HG03354 (cell line): ENCODE measurements around the gene KLHL21.

ENCODE experiments used
- ATAC-seq: cut with Tn5 transposase; IDR thresholded peaks from one replicate; pipeline ENCODE4 v1.9.1; 2021; ENCODE audit warnings: mild to moderate bottlenecking; ENCODE audit not compliant: unreplicated experiment, poor library complexity, severe bottlenecking

The KLHL21 gene

DNA sequence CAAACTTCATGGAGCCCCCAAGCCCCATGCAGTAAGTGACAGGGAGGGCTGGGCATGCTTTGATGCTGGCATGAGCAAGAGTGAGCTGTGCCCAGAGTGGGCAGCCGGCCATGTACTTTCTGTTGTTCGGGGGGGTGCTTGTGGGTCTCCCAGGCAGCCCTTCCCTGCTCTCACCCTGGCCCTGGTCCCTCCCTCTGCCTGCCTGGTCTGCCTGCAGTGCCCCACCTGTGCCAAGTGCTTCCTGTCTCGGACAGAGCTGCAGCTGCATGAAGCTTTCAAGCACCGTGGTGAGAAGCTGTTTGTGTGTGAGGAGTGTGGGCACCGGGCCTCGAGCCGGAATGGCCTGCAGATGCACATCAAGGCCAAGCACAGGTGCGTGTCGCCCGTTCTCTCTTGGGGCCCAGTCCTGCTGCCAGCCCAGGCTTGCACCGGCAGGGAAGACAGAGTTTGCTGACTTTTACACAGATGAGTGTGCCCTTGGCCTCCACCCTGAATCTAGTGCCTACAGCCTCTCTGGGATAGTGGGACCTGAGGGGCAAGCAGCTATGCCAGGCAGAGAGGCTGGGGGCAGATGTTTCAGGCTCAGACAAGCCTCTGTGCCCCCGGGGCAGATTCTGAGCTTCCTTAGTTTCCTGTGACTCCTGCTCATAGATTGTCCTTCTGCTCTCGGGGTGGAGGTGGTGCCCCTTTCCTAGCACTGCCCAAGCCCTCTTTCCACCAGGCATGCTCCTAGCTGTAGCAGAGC is 15.2 kb downstream of the KLHL21 start:
- no peak for ATAC-seq

DNA sequence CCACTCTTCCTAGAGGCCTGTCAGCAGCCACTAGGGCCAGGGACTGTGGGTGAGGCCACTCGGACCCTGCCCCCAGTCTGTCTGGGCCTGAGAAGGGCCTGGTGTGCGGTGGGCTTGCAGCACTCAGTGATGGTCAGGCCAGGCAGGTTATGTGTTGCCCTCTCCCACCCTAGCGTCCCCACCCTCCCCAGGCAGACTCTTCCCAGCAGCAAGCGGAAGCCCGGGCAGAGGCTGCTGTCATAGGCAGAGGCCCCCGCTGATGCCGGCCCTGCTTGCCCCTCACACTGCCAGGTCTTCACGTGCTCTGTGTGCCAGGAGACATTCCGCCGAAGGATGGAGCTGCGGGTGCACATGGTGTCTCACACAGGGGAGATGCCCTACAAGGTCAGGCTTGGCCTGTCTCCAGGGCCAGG is 16.3 kb downstream of the KLHL21 start:
- ATAC-seq: no peak

DNA sequence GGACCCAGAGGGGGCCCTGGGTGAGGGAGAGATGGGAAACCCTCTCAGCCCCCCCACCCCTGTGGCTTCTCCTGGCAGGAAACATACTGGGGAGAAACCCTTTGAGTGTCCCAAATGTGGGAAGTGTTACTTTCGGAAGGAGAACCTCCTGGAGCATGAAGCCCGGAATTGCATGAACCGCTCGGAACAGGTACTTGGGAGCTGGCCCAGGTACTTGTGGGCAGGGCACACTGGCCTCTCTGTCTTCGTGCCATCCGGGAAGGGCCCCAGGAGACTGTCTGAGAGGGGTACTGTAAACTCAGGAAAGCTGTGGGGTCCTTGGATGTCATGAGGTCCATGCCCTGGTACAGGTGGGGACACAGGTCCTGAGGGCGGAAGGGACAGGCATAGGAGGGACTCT is 16.8 kb downstream of the KLHL21 start:
- ATAC-seq: no peak

DNA sequence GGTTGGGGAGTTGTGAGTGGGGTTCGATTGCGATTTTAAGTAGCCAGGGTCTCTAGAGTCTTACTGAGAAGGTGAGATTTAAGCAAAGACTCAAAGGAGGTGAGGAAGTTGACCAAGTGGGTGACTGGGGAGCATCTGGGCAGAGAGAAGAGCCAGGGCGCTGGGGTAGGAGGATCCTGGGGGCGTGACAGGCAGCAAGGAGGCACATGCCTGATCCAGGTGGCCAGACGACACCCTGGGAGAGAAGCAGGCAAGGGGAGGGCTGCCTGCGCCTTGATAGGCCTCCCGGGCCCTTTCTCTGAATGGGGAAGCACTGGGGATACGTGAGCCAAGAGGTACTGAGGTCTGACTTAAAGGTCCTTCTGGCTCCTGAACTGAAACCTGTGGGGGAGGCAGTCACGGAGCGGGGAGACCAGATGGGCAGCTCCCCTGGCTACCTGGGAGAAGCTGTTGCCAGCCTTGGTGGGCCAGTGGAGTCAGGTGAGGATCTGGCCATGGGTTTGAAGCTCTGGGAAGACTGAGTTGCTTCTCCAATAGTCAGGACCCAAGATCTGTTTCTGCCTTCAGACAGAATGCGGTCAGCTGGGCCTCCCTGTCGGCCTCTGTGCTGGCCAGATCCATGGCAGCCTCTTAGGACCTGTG is 17.5 kb downstream of the KLHL21 start:
- no peak for ATAC-seq

DNA sequence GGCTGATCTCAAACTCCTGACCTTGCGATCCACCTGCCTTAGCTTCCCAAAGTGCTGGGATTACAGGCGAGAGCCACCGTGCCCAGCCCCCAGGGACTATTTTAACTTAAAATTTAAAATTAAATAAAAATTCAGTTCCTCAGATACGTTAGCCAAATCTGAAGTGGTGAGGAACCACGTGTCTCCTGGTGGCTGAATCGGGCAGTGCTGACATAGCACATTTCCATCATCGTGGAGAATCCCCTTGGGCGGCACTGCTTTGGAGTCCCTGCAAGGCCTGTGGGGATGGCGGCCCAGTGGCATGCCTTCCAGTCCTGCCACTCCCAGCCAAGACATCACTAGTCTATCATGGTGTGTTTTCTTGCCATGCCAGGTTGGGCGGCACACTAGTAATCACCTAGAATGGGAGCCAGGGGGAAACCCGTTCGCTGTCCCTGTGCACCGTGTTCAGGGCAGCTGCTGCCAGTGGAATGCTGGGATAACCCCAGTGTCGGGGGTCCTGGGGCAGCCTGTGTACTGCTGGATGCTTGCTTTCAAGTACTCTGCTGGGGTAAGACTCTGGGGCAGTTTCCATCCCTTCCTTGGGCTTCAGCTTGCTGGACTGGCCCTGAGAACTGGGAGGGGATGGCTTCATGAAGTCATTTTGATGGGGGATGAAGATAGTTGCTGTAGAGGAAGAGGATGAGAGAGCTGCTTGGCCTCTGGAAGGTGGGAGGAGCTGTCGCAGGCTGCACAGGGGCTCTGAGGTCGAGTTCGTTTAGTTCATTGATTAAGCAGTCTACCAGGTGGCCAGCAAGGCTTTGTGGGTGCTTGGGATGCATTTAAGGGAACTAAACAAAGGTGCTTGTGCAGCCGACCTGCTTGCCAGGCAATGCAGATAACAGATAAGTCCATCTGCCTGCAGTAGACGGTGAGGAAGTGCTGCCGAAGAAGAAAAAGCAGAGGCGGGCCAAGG is 18.3 kb downstream of the KLHL21 start:
- ATAC-seq: no peak

DNA sequence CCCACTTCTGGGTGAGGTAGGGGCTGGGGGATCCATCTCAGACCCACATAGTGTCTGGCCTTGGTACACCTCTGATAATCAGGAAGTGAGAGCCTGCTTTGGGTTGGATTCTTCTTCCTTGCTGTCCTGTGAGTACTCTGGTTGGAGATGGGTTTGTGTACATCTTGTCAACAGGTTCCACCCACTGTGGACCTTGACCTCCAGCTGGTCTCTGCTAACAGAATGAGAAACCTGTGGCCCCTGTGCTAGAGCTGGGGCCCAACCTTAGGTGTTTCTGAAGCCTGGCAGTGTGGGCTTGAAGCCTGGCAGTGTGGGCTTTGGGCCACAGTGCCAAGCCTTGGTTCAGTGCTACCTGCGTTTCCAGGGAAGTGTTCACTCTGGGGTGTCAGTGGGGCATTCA is 20.3 kb downstream of the KLHL21 start:
- ATAC-seq: no peak

DNA sequence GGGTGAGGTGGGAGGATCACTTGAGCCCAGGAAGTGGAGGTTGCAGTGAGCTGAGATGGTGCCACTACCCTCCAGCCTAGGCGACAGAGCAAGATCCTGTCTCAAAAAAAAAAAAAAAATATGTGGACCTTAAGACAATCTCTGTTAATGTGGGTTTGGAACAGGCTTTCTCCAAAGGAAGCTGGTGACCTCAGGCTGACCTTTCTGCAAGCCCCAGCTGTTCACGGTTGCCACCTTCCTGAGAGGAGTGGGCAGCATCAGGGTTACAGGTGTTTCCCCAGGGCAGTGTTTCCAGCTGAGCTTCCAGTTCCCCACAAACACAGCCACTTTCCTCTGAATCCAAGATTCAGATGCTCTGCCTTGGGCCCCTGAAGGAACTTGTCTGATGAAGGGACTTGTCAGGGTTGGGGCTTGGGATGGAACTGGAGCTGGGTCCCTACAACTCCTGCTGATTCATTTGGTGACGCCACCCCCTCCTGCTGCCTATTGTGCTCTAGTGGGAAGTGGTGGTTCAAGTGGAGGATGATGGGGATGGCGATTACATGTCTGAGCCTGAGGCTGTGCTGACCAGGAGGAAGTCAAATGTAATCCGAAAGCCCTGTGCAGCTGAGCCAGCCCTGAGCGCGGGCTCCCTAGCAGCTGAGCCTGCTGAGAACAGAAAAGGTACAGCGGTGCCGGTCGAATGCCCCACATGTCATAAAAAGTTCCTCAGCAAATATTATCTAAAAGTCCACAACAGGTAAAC is 20.9 kb downstream of the KLHL21 start:
- no peak for ATAC-seq

DNA sequence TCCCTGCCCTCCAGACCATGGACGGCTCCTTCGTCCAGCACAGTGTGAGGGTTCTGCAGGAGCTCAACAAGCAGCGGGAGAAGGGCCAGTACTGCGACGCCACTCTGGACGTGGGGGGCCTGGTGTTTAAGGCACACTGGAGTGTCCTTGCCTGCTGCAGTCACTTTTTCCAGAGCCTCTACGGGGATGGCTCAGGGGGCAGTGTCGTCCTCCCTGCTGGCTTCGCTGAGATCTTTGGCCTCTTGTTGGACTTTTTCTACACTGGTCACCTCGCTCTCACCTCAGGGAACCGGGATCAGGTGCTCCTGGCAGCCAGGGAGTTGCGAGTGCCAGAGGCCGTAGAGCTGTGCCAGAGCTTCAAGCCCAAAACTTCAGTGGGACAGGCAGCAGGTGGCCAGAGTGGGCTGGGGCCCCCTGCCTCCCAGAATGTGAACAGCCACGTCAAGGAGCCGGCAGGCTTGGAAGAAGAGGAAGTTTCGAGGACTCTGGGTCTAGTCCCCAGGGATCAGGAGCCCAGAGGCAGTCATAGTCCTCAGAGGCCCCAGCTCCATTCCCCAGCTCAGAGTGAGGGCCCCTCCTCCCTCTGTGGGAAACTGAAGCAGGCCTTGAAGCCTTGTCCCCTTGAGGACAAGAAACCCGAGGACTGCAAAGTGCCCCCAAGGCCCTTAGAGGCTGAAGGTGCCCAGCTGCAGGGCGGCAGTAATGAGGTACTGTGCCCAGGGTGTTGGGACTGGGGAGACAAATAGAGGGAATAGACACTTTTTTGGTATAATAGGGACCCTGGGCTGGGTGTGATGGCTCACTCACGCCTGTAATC is 21.9 kb downstream of the KLHL21 start:
- no peak for ATAC-seq

DNA sequence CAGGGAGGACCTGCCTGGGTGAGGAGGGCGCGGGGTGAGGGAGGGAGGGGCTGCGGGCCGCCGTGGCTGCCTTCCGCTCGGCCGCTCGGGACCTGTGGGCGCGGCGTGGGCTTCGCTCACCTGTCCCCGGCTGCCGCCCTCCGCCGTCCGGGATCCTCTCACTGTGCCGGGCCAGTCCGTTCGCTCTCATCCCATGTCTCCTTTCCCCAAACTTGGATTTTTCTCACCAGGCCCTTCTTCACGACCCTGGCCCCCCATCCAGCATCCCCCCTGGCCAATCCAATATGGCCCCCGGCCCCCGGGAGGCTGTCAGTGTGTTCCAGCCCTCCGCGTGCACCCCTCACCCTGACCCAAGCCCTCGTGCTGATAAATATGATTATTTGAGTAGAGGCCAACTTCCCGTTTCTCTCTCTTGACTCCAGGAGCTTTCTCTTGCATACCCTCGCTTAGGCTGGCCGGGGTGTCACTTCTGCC is 22.5 kb downstream of the KLHL21 start:
- peak; percentile 40 for ATAC-seq

DNA sequence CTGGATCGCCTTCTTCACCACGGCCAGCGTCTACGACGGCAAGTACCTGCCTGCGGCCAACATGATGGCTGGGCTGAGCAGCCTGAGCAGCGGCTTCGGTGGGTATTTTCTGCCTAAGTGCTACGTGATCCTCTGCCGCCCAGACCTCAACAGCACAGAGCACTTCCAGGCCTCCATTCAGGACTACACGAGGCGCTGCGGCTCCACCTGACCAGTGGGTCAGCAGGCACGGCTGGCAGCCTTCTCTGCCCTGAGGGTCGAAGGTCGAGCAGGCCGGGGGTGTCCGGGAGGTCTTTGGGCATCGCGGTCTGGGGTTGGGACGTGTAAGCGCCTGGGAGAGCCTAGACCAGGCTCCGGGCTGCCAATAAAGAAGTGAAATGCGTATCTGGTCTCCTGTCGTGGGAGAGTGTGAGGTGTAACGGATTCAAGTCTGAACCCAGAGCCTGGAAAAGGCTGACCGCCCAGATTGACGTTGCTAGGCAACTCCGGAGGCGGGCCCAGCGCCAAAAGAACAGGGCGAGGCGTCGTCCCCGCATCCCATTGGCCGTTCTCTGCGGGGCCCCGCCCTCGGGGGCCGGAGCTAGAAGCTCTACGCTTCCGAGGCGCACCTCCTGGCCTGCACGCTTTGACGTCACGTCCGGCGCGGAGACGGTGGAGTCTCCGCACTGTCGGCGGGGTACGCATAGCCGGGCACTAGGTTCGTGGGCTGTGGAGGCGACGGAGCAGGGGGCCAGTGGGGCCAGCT is 23.1 kb downstream of the KLHL21 start, which contains the start of gene ZBTB48:
ZBTB48 (plus strand) TSS at position 621 of the 745 bp plus-strand sequence. CDS start 616 bp downstream, outside the sequence.
- peak; percentile 96 for ATAC-seq

DNA sequence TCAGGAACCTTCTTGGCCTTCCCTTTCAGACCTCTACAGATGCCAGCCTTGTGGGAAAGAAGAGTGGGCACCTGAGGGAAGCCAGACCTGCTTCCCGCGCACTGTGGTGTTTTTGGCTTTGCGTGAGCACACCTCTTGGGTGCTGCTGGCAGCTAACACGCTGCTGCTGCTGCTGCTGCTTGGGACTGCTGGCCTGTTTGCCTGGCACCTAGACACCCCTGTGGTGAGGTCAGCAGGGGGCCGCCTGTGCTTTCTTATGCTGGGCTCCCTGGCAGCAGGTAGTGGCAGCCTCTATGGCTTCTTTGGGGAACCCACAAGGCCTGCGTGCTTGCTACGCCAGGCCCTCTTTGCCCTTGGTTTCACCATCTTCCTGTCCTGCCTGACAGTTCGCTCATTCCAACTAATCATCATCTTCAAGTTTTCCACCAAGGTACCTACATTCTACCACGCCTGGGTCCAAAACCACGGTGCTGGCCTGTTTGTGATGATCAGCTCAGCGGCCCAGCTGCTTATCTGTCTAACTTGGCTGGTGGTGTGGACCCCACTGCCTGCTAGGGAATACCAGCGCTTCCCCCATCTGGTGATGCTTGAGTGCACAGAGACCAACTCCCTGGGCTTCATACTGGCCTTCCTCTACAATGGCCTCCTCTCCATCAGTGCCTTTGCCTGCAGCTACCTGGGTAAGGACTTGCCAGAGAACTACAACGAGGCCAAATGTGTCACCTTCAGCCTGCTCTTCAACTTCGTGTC is 23.9 kb downstream of the KLHL21 start:
- no peak for ATAC-seq

DNA sequence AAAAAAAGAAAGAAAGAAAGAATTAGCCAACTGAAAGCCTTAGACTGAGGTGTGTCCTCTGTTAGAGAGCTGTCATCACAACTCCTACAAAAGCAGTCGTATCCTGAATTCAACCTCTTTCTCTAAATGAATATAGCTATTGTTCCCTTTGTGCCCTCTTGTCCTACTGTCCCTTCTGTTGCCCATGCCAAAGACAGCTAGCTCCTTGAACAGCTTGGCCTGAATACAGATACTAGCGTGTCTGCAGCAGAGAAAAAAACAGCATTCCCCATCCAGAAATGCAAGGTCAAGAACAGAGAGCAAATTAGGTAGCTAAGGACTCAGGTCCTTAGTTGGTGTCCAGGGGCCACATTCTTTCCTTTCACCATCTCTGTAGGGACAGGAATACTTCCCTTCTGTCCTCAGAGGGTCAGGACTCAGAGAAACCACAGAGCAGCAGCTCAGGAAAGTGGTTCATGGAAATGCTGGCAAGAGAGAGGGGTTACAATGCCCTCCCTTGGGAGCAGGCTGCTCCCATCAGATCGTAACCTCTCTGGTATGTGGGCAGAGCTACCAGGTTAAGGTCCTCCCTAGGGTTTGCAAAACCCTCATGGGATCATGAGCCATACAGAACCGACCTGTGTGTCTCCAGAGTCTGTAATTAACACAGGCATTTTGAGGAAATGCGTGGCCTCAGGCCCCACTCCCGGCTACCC is 24.7 kb downstream of the KLHL21 start:
- no peak for ATAC-seq

DNA sequence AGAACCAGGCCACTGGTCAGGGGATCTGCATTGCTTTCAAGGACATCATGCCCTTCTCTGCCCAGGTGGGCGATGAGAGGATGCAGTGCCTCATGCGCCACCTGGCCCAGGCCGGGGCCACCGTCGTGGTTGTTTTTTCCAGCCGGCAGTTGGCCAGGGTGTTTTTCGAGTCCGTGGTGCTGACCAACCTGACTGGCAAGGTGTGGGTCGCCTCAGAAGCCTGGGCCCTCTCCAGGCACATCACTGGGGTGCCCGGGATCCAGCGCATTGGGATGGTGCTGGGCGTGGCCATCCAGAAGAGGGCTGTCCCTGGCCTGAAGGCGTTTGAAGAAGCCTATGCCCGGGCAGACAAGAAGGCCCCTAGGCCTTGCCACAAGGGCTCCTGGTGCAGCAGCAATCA is 27.9 kb downstream of the KLHL21 start:
- no peak for ATAC-seq

DNA sequence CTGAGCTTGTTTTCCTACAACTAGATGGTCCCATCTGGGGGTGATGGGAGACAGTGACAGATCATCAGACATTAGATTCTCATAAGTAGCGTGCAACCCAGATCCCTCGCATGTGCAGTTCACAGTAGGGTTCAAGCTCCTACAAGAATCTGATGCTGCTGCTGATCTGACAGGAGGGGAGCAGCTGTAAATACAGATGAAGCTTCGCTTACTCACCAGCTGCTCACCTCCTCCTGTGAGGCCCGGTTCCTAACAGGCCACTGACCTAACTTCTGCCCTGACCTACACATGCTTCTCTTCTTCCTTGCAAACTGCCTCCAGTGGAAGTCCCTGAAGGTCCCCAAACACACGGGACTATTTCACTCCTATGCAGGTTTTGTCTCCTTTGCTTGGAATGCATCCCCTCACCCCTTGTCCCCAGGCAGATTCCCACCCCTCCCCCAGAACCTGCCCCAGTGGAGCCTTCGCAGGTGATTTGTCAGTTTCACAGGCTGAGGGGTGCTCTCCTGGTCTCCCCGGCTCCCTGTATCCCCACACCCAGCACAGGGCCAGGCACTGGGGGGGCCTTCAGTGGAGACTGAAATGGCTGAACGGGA is 28.5 kb downstream of the KLHL21 start:
- ATAC-seq: no peak

DNA sequence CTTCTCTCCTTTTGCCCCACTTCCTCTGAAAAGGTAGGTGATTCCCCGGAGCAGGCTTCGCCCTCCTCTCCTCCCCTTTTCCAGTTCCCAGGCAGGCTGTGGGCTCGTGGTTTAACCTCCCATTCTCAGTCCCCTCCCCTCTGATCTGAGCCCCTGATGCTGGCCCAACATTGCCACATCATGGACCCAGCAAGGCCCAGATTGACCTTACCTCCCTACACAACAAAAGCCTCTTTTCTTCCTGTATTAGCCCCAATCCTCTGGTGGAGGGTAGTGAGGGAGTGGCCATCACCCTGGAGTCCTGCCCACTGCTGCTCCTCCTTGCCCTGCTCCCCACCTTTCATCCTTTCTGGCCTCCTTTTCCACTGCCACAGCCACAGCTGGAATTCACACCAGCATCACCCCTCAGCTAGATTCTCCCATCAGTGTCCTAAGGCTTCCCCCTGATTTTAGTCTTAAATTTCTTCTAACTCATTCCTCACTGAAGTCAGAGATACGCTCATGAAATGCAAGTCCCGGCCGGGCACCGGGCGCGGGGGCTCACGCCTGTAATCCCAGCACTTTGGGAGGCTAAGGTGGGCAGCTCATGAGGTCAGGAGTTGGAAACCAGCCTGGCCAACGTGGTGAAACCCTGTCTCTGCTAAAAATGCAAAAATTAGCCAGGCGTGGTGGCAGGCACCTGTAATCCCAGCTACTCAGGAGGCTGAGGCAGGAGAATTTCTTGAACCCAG is 29.9 kb downstream of the KLHL21 start:
- ATAC-seq: no peak

DNA sequence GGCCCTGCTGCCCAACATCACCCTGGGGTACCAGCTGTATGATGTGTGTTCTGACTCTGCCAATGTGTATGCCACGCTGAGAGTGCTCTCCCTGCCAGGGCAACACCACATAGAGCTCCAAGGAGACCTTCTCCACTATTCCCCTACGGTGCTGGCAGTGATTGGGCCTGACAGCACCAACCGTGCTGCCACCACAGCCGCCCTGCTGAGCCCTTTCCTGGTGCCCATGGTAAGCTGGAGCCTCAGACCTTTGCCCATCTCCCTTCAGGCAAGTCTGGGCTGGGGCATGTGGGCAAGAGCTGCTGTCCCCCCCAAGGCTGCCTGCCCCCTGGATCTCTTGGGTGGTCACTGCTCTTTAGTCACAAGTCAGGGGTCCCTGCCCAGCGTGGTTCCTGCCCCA is 31.7 kb downstream of the KLHL21 start:
- ATAC-seq: no peak
